NCI-H1694 treated with DMSO at 0.1 percent for 48 hours (cell line): ENCODE measurements around the gene OAS3.
"Not testable (repeated sequence)": the region's sequence is repeated elsewhere in the genome, so short reads cannot be mapped to it uniquely, and the experiment has no call there.

Source experiments
- DNase-seq: peaks from one replicate; lab custom pipeline; 2025; lab: John Stamatoyannopoulos, UW

OAS3 gene

GRCh38 chr12:112927475-112927874, 10.8 kb upstream of the OAS3 start:
- no peak for DNase-seq

GRCh38 chr12:112927925-112928324, 10.3 kb upstream of the OAS3 start:
- DNase-seq = no peak

- no peak for DNase-seq
Measured at GRCh38 chr12:112928978-112929377, 9.3 kb upstream of the OAS3 start.

- no peak for DNase-seq
Measured at GRCh38 chr12:112929715-112930114, 8.6 kb upstream of the OAS3 start.

- DNase-seq = no peak
Measured at GRCh38 chr12:112930350-112930749, 7.9 kb upstream of the OAS3 start.

- no peak for DNase-seq
Measured at GRCh38 chr12:112932485-112933128, 5.7 kb upstream of the OAS3 start.

GRCh38 chr12:112933129-112933505, 5.2 kb upstream of the OAS3 start:
- DNase-seq = no peak

- DNase-seq = no peak
Measured at GRCh38 chr12:112936264-112936663, 2.0 kb upstream of the OAS3 start.

GRCh38 chr12:112936927-112937326, 1.3 kb upstream of the OAS3 start:
- DNase-seq = no peak

- DNase-seq = no peak
Measured at GRCh38 chr12:112938751-112939150, 477 bp downstream of the OAS3 start.

GRCh38 chr12:112939761-112940381, 1.6 kb downstream of the OAS3 start:
- DNase-seq = no peak

GRCh38 chr12:112941528-112942335, 3.5 kb downstream of the OAS3 start:
- no peak for DNase-seq

GRCh38 chr12:112942572-112942971, 4.3 kb downstream of the OAS3 start:
- DNase-seq = no peak

- DNase-seq = no peak
Measured at GRCh38 chr12:112944024-112944690, 5.9 kb downstream of the OAS3 start.

- DNase-seq = no peak
Measured at GRCh38 chr12:112945515-112945914, 7.2 kb downstream of the OAS3 start.

- DNase-seq = no peak
Measured at GRCh38 chr12:112946236-112947000, 8.1 kb downstream of the OAS3 start.

GRCh38 chr12:112947314-112947713, 9.0 kb downstream of the OAS3 start:
- DNase-seq = no peak

GRCh38 chr12:112947761-112948160, 9.5 kb downstream of the OAS3 start:
- DNase-seq = no peak

- DNase-seq = no peak
Measured at GRCh38 chr12:112948806-112949205, 10.5 kb downstream of the OAS3 start.

- DNase-seq = no peak
Measured at GRCh38 chr12:112950701-112951100, 12.4 kb downstream of the OAS3 start.

GRCh38 chr12:112957125-112957524, 18.9 kb downstream of the OAS3 start:
- DNase-seq = not testable (repeated sequence)

- DNase-seq = no peak
Measured at GRCh38 chr12:112961074-112961473, 22.8 kb downstream of the OAS3 start.
